GM19395 (cell line): ENCODE measurements around the gene CCDC200.
"Not testable (repeated sequence)": the region's sequence is repeated elsewhere in the genome, so short reads cannot be mapped to it uniquely, and the experiment has no call there.

Experiments
- ATAC-seq: cut with Tn5 transposase; IDR thresholded peaks from one replicate; pipeline ENCODE4 v1.9.1; 2021; ENCODE audit warnings: mild to moderate bottlenecking, moderate library complexity; ENCODE audit not compliant: unreplicated experiment

Gene CCDC200

DNA sequence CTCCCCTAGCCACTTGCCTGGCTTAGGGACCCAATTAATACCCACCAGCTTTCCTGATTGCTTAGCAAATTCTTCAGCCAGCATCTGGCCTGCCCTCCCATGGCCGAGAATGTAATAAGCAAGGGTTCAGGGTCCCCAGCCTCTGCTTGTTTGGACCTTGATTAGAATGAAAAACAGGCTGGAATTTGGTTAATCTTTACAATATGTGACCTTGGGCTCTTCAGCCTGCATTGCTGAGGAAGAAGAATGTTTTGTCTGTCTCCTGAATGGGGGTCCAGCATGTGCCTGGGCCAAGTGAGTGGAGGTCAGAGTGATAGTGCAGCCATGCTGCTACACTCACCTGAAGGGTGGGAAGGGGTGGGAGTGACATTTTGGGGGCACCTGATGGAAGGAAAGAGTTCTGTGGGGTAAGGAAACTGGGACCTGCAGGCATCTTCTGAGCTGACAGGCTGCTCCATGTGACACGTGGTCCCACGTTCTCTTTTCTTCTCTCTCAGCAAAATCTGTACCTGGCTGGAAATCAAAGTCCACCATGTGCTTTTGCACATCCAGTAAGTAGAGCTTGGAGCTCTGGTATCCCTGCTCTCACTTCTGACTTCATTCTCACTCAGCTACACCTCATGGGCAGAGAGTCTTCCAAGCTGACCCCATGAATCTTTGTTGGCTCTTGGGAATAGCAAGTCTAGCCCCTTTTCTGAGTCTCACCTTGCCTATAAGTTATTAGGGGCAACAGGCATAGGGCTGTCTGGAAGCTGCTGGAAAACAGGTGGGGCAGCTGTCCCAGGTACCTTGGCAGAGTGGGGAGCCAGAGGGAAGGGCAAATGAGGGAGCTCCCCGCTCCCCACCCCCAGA, 11.4 kb downstream of the CCDC200 start:
- ATAC-seq: no peak

GRCh38 chr17:43216369-43216761, 12.1 kb downstream of the CCDC200 start:
- ATAC-seq: no peak

GRCh38 chr17:43215341-43215740, 13.1 kb downstream of the CCDC200 start:
- ATAC-seq: no peak

GRCh38 chr17:43213545-43213944, 14.9 kb downstream of the CCDC200 start:
- no peak for ATAC-seq

DNA sequence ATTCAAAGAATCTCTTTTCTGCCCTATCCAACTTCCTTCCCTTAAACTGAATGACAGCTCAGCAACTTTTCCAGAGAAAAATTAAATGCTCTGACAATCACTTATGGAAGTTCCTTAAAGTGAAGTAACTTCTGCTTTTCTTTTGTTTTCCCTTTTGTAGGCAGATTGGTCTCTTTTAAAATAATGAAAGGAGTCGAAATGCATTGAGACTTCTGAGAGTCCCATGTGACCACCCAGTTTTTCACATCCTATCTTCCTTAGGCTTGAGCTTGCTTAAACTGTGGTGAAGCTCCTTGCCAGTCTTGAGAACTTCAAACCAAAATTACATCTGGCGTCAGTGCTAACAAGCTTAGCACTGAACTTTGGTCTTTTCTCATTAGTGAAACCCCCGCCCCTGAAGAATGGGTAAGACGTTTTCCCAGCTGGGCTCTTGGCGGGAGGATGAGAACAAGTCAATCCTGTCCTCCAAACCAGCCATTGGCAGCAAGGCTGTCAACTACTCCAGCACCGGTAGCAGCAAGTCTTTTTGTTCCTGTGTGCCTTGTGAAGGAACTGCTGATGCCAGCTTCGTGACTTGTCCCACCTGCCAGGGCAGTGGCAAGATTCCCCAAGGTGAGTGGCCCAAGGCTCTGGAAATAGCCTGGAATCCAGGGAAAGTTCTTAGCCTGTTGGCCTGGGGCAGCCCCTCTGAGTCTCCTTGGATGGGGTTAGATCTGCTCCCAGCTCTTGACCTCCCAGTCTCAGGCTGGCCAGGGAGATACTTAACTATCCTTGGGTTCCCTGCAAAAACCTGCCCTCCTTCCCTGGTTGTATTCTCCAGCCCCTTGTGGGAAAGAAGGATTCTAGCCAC, 15.6 kb downstream of the CCDC200 start:
- ATAC-seq: peak; percentile 32

GRCh38 chr17:43211480-43212402, 16.7 kb downstream of the CCDC200 start, which contains the start of gene TMEM106A:
Gene TMEM106A, plus strand, starts transcription at chr17:43211875. Its CDS starts 1,167 bp downstream, at chr17:43213042.
- ATAC-seq: peak; percentile 74

GRCh38 chr17:43211123-43211479, 17.3 kb downstream of the CCDC200 start:
- no peak for ATAC-seq

DNA sequence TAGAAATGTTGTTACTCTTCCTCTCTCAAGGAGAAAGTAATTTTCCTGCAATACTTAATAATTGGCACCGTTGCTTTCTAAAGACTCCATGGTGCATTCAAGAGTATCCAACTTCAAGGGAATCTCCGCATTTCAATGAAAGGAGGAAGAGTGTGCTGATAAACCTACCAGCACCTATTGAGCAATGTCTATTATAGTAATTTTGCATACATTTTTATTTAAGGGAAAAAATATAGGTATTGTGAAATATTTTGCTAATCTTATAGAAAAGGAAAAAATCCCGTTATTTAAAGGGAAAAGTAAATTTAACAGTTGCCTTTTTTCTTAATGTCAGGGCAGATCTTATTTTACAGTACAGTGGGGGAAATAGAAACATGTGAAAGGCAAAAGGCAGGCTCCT, 17.8 kb downstream of the CCDC200 start:
- no peak for ATAC-seq

DNA sequence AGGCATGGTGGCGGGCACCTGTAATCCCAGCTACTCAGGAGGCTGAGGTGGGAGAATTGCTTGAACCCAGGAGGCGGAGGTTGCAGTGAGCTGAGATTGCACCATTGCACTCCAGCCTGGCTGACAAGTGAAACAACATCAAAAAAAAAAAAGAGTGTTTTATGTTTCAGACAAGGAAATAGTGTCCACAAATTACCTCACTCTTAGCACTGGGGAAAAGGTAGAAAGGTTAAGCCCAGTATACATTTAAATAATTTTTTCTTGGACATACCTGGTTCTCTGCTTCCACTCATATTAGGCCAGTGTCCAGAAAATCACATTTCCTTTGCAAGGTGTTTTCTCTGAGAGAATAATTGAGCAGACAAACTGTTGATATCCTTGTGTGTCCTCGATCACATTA, 25.4 kb downstream of the CCDC200 start:
- ATAC-seq: not testable (repeated sequence)

DNA sequence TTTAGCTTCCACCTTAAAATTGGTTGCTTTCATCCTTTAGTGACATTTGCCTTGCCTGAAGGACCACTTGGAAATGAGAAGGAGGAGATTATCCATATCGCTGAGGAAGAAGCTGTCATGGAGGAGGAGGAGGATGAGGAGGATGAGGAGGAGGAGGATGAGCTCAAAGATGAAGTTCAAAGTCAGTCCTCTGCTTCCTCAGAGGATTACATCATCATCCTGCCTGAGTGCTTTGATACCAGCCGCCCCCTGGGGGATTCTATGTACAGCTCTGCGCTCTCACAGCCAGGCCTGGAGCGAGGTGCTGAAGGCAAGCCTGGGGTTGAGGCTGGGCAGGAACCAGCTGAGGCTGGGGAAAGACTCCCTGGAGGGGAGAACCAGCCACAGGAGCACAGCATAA, 28.3 kb downstream of the CCDC200 start:
- no peak for ATAC-seq

- no peak for ATAC-seq
Observed at GRCh38 chr17:43199633-43200032, 28.8 kb downstream of the CCDC200 start.

DNA sequence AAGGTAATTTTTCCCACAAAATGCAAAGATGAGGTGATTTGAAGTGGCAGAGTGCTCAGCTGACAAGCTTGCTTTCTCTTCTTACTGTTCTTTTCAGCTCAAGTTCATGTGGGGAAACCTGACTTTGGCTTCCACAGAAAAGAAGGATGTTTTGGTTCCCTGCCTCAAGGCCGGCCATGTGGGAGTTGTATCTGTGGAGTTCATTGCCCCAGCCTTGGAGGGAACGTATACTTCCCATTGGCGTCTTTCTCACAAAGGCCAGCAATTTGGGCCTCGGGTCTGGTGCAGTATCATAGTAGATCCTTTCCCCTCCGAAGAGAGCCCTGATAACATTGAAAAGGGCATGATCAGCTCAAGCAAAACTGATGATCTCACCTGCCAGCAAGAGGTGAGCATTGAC, 35.2 kb downstream of the CCDC200 start:
- ATAC-seq: no peak

- ATAC-seq: not testable (repeated sequence)
Observed at GRCh38 chr17:43186656-43187055, 41.8 kb downstream of the CCDC200 start.

DNA sequence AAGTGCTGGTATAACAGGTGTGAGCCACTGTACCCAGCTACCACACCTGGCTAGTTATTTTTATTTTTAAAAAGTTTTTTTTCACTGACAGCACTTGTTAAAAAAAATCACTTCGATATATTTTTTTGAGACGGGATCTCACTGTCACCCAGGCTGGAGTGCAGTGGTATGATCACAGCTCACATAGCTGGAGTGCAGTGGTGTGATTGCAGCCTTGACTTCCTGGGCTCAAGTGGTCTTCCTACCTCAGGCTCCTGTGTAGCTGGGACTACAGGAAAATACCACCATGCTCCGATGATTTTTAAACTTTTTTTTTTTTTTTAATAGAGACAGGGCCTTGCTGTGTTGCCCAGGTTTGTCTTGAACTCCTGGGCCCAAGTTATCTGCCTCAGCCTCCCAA, 44.5 kb downstream of the CCDC200 start:
- ATAC-seq: no peak

DNA sequence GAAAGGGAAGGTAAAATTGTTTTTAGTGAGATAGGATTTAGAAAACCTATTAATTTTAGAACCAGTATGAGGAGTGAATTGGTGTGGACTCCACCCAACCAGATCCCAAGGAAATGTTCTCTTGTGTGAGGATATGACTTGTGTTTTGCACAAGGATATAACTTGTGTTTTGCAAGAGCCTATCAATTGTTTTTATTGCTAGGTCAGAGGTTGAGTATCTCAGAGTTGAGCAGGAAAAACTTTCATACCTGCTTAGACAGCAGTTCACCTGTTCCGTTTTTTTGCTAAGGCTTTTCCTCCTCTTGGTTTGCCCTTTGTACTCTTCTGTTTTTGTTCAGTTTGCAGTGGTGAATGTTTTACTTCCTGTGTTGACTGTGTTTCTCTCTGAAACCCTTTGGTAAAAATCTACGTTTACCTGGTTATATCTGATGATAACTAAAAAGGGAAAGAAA, 52.3 kb downstream of the CCDC200 start:
- no peak for ATAC-seq

DNA sequence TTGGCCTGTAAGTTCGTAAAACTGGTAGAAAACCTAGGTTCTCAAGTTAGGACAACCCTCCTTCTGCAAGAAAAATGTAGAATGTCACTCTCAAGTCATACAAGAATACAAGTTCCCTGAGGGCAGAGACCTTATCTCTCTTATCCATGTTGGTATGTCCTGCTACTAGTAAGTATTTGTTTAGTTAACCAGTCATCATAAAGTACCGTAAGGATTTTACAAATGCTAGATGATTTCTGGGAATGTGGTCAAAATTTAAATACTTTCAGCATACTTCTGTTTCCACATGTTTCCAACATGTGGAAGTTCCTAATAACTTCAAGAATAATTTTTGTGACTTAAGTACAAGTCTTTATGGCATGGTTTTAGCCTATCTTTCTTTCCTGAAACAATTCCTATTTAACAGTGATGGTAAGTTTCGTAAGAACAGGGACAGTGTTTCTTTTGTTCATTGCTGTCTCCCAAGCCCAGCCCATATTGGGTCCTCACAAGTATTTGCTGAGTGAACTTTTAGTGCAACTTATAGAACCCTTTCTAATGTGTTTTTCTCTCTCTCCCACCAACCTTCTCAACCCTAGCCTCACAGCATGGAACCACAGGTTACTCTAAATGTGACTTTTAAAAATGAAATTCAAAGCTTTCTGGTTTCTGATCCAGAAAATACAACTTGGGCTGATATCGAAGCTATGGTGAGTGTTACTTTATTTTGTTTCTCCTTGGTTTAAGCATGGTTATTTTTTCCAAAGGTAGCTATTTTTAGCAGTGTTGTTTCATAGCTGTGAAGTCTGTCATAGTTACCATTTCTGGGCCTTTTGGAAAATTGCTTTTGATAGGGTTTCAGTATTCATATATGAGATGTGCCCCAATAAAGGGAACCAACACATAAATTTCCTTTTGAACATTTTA, 53.0 kb downstream of the CCDC200 start:
- no peak for ATAC-seq

- ATAC-seq: no peak
Observed at GRCh38 chr17:43171586-43172487, 56.6 kb downstream of the CCDC200 start.
